GOT3 (cell line): Measurements from ENCODE around the gene SEC22B.
"Not testable (repeated sequence)": the region's sequence is repeated elsewhere in the genome, so short reads cannot be mapped to it uniquely, and the experiment has no call there.

ENCODE experiments used
- DNase-seq: peaks from one replicate; lab custom pipeline; 2025; ENCODE audit warnings: mixed read lengths; lab: John Stamatoyannopoulos, UW

Gene SEC22B

GRCh38 chr1:120116094-120116493 is 60.2 kb downstream of the SEC22B start:
- not testable (repeated sequence) for DNase-seq

DNA sequence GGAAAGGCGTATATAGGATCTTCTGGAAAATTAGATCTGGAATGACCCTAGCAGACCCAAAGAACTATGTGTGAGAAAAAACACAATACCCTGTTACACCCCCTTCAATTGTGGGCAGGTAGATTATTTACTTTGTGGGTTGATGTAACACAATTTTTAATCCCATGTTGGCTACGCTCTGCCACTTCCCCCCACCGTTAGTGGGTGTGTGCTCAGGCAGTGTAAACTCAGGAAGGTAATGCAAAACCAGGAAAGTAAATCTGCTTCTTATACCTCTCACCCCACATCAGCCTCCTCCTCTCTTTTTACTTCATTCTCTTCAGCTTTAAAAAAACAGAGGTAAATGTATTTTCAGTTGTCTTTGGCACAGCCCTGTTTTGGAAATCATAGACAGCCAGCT is 63.2 kb downstream of the SEC22B start:
- DNase-seq, result not testable (repeated sequence)

DNA sequence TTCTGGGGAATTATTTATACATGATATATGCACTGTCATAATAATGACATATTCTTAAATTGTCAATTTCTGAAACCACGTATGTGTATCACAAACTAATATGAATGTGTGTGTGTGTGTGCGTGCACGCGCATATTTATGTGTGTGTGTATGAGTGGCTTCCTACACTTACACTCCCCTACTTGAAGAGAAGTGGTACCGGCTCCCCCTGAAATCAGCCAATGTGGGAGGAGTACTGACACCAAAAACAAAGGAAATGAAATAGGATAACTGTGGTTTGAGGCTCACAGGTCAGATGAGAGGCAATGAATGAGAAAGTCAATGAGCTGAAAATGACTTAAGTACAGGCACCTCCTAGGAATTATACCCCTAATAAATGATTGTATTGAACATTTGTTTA is 64.1 kb downstream of the SEC22B start:
- not testable (repeated sequence) for DNase-seq

DNA sequence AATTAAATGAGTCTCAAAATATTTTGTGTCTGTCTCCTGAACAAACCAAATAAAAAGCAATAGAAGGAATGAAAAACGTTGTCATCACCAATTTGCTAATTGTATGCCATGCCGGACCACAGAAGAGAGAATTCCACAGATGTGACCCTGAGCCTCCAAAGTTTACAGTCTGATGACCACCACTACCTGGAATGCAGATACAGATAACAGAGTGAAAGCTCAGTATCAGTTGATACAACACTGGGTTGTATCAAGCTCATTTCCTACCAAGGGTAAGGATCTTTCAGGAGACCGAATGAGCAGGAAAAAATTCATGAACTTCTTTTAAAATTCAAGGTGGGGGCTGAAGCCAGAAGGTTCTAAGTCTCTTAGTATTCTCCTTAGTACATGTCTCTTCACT is 64.5 kb downstream of the SEC22B start:
- not testable (repeated sequence) for DNase-seq

DNA sequence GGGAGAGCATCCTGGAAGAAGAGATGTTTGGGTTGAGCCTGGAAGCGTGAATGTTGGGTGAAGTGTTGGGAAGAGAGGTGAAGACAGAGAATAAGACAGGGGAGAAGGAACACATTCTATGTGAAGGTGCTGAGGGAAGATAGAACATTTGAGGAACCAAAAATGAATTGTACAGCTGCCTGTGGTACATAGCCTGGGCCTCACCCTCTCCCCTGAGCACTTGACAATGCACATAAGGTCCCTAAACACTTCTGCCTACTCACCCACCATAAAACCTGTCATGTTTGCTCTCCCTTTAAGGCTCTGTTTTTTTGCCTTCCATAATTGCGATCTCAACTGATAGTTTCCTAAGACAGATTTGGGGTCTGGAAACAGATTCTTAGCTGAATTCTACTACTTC is 65.3 kb downstream of the SEC22B start:
- not testable (repeated sequence) for DNase-seq

- not testable (repeated sequence) for DNase-seq
These were observed 66.7 kb downstream of the SEC22B start for GRCh38 chr1:120109656-120110055.

DNA sequence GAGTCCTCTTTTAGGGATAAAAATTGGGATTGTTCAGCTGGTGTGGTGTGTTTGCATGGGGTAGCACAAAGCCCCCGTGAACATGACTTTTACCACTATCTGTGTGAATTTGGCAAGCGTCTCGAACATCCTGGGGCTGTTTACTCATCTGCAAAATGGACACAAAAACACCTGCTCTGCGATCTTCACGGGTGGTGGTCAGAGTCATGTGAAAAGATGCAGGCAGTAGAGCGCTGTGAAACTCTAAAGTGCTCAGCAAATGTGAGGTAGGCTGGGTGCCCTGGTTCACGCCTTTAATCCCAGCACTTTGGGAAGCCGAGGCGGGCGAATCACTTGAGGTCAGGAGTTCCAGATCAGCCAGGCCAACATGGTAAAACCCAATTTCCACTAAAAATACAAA is 67.1 kb downstream of the SEC22B start:
- not testable (repeated sequence) for DNase-seq

DNA sequence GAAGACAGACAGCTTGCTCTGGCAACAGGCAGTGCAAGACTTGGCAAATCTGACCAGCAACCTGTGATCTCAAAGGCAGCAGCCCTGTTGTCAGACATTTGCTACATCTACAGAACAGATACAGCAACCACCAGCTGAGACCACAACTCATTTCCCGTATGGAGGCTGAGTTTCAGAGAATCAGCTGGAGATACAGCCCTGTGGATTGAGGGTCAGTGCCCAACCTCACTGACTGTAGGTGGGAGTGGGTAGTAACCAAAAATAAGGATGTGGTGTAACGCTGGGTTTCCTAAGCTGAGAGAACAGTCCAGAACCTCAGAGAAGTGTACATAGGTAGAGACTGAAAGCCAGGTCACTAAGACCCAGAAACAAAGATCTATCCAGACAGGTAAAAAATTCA is 71.0 kb downstream of the SEC22B start:
- DNase-seq, result not testable (repeated sequence)

DNA sequence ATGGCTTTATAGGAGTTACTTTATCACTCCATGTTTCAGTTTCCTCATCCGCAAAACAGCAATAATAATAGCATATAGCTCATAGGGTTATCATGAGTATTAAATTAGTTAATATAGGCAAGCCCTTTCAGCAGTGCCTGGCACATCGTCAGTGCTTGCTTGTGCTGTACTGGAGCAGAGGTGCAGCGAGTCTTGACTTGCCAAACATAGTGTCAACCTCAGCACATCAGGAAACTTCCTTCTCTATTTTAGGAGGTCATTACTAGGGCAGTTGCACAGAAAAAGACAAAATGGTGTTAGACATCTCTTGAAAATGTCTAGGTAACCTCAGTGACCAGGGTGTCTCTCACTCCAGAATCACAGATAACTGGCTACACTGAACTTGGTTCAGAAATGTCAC is 72.6 kb downstream of the SEC22B start:
- not testable (repeated sequence) for DNase-seq

DNA sequence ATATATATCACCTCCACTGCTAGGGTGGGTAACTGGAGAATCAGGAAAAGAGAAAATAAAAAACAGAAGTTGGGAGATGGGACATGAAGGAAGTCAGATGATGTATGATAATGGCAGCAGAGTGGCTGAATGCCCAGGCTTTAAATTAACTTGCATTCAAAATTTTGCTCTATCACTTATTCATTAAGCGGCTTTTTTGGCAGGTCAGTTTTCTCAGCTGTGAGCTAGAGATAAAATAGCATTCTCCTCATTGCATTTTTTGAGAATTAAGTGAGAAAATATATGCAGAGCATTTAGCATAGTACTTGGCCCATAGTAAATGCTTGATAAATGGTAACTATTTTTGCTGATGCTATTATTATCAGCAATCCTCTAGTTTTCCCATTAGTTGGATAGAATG is 74.7 kb downstream of the SEC22B start:
- DNase-seq, result not testable (repeated sequence)
